HL-60 (cell line): Measurements from ENCODE around the gene ATP8B4.

Experiments used
- CTCF ChIP-seq: IDR thresholded peaks from one replicate; pipeline ENCODE4 v1.5.1; 2011; ENCODE audit warnings: low read length, control low read depth, inconsistent platforms; ENCODE audit not compliant: insufficient read depth
- POLR2AphosphoS5 ChIP-seq: IDR thresholded peaks from 2 replicates; pipeline ENCODE4 v1.6.1; 2012; ENCODE audit warnings: low read depth
- REST ChIP-seq: IDR thresholded peaks from 2 replicates; pipeline ENCODE4 v1.6.1; 2012; ENCODE audit warnings: low read depth; ENCODE audit not compliant: insufficient replicate concordance

- TF ChIP-seq REST (no peak), CTCF (no peak), POLR2AphosphoS5 (no peak)
Measured at GRCh38 chr15:49908933-49909295, 210.1 kb downstream of the ATP8B4 start.
